GM18951 (cell line): ENCODE results near the gene ANKS1B.

Source experiments
- POLR2A ChIP-seq: IDR thresholded peaks from 4 replicates; pipeline ENCODE4 v1.6.1; 2011; ENCODE audit warnings: mild to moderate bottlenecking; ENCODE audit not compliant: insufficient read length, insufficient read depth; ENCODE audit errors: extremely low read depth
- in situ Hi-C: fragments of 300-500 bp; cut with MboI; formaldehyde crosslinking; loops from one replicate; pipeline ENCODE4 v1.12.0; 2022; ENCODE audit warnings: low sequenced_read_pairs, mixed read lengths, inconsistent platforms; ENCODE audit not compliant: unreplicated experiment

The ANKS1B gene

DNA sequence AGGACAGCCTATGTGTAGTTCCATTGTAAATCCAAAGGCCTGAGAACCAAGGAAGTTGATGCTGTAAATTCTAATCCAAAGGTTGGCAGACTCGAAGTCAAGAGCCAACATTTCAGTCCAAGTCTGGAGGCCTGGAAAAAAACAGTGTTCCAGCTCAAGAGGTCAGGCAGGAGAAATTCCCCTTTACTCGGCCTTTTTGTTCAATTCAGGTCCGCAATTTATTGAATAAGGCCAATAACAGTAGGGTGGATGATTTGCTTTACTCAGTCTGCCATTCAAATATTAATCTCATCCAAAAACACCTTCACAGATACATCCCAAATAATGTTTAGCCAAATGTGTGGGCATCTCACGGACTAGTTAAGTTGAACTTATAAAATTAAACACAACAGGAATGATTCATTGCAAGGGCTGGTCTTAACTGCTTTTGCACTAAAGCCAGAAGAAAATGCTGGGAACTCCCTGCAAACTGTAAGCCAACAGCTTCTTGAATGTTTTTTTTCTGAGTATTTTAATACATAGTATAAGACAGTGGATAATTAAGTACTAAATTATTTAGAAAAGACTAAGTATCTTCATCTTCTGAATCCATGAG is 534.6 kb downstream of the ANKS1B start:
- no peak for TF ChIP-seq POLR2A
- in situ Hi-C loops, result no loop called here

DNA sequence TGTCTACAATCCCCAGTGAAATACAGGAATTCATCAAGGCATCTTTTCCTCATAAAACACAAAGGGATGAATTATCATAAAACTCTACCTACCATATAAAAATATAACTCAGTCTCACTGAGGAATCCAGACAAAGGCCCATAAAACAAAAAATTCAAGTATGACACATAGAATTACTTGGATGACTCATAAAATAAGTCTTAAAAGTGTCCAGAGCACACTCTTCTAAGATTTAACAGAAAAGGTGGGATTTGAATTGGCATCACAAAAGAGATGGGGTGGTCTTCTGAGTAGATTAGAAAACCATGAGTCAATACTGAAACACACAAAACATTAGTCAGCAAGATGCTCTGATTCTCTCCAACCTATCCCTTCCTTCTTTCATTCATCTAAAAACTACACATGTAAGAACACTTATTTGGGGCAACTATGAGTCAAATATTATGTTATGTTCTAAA is 539.8 kb downstream of the ANKS1B start:
- in situ Hi-C loops, result no loop called here
- TF ChIP-seq POLR2A, result no peak

DNA sequence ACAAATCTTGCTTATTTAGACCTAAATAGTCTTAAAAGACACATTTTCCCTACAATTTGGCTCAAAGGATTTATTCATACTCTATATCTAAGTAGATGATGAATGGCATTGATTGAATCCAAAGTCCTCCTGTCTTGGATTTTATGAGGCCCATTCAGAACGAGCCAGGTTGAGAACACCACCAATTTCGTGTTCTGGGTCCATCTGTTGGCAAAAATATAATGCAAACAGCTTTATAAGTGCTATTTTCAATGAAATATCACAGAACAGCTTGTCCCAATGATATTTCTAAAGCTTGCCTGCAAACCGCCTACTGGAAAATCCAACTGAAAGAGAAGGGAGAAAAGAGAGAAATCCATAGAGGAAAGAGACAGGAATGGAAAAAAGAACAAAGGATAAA is 542.0 kb downstream of the ANKS1B start:
- in situ Hi-C loops, result no loop called here
- TF ChIP-seq POLR2A, result no peak

DNA sequence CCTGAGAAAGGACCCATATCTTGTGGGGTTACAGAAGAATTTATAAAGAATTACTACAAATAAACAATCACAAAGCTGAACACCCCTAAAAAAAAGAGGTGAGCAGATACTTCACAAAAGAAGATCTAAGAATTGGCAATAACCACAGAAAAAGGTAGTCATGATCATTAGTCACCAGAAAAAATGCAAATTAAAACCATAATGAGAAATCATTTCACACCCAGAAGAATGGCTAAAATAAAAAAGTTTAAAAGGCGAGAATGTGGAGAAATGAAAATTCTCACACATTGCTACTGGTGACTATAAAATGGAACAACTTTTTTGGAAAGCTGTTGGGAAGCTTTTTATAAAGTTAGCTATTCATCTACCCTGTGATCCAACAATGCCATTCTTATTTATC is 545.3 kb downstream of the ANKS1B start:
- TF ChIP-seq POLR2A, result no peak
- in situ Hi-C loops, result no loop called here

DNA sequence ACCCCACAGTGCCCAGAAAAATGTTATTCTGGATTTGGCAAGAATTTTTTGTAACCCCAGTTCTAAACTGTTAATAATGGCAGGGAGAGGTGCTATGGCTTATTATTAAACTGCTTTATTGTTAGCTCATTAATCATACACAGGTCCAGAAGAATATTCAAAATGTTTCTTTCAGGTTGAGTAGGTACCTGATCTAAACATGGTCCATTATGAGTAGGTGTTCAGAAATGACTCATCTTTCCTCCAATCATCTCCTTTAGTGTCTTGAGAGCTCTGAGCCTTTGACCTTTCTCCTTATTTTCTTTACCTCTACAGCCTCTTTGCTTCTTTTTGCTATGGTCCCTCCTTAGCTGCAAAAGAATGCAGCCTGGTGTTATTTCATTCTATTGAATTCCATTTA is 548.2 kb downstream of the ANKS1B start:
- in situ Hi-C loops, result no loop called here
- no peak for TF ChIP-seq POLR2A

DNA sequence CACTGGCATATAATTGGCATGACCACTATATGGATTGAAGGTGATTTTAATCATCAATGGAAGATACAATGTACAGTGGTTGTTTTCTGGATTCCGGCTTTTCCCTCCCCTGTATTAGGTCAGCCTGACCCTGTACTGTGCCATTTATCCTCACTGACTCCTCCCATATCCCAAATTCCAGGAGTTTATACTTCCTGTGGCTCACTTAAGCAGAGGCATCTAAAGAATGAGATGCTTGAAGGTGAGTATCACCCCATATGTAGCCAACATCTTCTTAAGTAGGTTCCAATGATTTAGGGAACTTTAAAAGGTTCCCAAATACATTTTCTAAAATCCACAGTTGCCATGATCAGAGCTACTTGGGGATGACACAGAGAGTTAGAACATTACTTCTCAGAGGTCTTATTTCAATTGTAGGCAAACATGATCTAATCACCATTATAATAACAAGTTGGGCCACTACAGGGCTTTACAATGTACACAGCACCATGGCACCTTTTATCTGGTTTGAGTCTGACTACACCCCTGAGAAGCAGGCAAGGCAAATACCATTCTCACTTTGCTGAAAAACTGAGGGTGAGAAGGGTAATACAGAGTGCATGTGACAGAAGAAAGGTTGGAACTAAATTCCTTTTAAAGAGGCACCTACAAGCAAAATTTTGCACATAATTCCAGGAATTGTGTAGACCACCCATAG is 549.5 kb downstream of the ANKS1B start:
- in situ Hi-C loops, result no loop called here

DNA sequence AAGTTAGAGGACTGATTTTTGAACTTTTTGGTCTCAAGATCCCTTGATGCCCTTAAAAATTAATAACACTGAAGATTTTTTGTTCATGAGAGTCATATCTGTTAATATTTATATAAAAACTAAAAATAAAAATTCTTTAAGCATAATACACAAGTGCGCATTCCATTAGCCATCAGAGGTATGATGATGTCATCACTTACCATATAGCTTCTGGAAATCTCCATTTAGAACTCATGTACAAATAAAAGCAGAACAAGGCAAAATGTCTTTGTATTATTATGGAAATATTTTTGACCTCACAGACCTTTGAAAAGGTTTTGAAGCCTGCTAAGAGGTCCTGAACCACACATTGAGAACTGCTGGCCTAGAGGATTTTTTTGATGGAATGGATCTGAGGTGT is 551.6 kb downstream of the ANKS1B start:
- TF ChIP-seq POLR2A, result no peak
- in situ Hi-C loops, result no loop called here

More for the DNA sequence above, 549.5 kb downstream of the ANKS1B start:
- no peak for TF ChIP-seq POLR2A

DNA sequence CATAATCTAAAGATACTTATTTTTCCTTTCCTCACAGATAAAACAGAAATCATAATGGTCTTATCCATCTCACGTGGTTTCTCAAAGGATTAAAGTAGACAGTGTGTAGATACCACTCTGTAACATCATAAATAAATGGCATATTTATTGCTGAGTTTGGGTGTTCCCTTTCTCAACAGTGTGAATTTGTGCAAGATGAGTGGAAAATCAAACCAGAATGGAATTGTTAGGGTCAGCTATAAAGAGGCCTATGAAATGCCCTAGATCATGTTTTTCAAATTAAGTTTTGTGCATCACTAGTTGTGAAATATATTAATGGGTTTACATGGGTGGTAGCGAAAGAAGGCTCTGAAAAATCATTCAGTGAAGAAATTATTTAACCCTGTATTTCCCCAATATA is 553.5 kb downstream of the ANKS1B start:
- TF ChIP-seq POLR2A, result no peak
- in situ Hi-C loops, result no loop called here

DNA sequence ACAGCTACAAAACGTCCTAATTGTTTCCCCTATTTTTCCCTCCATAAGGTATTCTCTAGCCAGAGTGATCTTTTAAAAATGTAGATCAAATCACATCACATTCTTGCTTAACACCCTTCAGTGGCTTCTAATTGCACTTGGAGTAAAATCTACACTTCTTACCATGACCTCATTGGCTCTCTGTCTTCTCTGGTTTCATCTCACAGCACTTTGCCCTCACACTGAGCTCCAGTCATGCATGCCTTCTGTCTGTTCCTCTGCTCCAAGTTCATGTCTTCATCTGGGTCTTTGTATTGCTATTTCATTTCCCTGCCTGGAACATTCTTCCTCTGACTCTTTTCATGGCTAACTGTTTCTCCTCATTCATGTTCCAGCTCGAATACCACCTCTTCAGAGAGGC is 557.6 kb downstream of the ANKS1B start:
- TF ChIP-seq POLR2A, result no peak
- in situ Hi-C loops, result no loop called here

DNA sequence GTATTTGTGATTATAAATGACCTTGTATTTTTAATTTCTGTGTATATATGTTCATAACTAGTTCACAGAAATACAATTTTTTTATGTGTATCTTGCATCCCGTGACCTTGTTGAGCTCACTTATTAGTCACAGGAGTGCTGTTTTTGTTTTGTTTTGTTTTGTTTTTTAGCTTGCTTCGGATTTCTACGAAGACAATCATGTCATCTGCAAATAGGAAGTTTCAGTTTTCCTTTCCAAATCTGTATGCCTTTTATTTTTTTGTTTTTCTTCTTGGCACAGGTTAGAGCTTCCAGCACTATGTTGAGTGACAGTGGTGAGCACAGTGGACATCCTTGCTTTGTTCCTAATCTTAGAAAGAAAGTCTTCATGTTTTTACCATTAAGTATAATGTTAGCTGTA is 566.4 kb downstream of the ANKS1B start:
- in situ Hi-C loops, result no loop called here
- no peak for TF ChIP-seq POLR2A

DNA sequence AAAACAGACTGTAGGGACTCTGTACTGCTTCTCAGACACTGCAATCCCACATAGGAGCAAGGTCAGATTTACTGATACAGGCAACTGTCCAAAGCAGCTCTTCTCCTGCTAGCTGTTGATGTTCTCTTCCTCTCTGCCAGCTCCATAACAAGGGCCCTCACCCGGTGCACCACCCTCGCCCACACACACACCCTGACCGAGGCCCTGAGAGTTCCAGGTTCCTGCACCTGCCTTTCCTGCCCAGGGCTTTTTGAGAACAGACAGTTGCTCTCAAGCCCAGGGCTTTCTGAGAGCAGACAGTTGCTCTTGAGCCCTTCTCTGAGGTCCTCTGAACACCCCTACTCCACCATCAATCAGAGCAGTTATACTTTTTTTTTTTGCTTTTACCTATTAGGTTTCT is 571.0 kb downstream of the ANKS1B start:
- no peak for TF ChIP-seq POLR2A
- in situ Hi-C loops, result no loop called here

DNA sequence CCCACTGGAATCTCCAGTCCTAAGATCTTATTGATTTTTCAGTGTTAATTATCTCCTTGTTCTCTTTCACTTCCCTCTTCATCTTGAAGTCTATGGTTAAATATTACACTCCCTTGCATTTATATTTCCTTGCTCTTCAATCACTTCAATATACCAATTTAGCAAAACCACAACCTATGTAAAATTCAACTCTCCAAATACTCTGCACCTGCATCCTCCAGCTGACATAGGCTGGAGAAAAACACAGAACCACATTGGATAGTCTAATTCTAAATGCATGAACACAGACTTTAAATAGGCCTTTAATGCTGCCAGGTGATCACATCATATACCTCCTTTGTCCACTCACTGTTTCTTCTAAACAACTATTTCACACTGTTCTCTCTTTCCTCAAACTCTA is 591.0 kb downstream of the ANKS1B start:
- no peak for TF ChIP-seq POLR2A
- in situ Hi-C loops, result loop anchor here (25.0 kb wide), 1 partner anchor 369 kb away; no protein-coding TSS in a partner anchor

DNA sequence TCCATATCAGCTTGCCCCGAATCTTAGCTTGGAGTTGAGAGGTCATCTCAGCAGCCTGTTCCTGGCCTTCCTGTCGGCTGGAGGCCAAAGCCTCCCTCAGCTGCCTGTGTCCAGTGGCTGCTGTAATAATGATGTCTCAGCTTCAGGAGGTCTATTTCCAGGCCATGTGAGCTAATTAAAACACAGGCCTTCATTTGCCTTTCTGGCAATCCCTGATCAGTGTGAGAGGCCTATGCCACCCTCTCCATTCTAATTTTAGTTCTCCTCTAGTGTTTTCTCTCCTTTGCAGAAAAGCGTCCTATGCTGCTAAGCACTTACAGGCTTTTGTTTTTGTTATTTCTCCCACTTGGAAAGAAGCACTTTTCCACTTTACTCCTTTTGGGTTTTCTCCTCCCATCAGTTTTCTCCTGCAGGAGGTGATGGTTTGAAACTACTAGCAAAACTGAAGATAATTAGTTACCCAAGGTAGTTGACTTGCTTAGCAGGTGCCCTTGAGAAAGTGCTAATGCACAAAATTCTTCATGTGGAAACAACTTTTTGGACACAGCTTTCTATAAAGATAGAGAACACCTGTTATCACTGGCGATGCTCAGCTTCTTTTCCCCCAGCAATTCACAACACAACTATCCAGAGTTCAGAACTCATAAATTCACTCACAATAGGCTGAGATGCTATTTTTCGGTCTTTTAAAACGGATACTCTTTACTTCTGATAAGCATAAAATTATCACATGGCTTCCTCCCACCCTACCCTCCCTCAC is 592.5 kb downstream of the ANKS1B start:
- TF ChIP-seq POLR2A, result no peak
- in situ Hi-C loops, result loop anchor here (25.0 kb wide), 1 partner anchor 370 kb away; no protein-coding TSS in a partner anchor

DNA sequence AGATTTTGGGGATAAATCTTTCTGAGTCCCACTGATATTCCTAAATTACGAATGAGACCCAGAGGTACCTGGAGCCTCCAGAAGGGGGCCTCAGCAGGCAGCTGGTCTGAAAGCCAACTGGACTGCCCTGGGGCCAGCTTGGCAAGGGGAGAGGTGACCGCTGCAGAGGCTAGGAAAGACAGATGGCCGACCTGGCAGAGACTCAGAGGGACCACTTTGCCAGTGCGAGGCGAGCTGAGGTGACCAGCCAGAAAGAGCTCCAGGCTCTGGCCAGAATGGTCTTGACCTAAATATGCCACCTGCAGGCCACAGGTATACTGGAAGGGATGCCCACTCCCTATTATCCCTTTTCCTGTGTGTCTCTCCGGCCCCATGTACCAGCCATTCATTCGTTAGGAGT is 594.0 kb downstream of the ANKS1B start:
- in situ Hi-C loops, result loop anchor here (25.0 kb wide), 1 partner anchor 372 kb away; no protein-coding TSS in a partner anchor
- no peak for TF ChIP-seq POLR2A

DNA sequence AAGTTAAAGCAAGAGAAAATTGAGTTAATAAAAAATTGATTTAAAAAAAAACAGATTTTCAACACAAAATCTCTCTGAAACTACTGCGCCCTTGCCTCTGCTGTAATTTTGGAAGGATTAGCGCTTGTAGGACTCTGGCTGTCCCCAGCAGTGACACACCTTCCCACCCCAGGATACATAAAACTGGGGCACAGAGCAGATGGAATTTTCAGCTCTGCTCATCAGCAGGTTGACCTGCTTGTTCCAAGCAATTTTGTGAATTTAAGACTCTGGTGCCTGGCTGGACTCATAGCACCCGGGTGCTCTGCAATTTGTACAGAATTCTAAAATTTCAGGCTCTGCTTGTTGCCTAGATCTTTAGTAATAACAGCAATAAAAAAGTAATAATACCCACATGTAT is 595.0 kb downstream of the ANKS1B start:
- no peak for TF ChIP-seq POLR2A
- in situ Hi-C loops, result loop anchor here (10.0 to 25.0 kb wide), 2 partner anchors 235 to 373 kb away; no protein-coding TSS in a partner anchor
